GM12878 (cell line): ENCODE results near the gene MUC5AC. TPM values are rescaled to one million over a fixed set of nuclear protein-coding genes. Genes with fewer than 3 reads are reported as not detected.

Experiments
- ATAC-seq: fragments of 200-7000 bp; cut with Tn5 transposase; 3 replicates; pipeline ENCODE4 v1.9.1; 2020; ENCODE audit warnings: mild to moderate bottlenecking, moderate library complexity
- BruUV-seq: library from RNA; stranded (reverse); fragments of 400-500 nt; replicated peaks from 2 replicates; lab custom pipeline; 2021; lab: Mats Ljungman, UMichigan
- CTCF ChIA-PET: fragments of 300-600 bp; sonication (Branson Sonifier 250); formaldehyde crosslinking; extraction: SDS; loops from one replicate; lab custom pipeline; 2021; ENCODE audit warnings: inconsistent platforms; lab: Yijun Ruan, JAX
- POLR2A ChIA-PET: fragments of 350-600 bp; formaldehyde crosslinking; extraction: SDS; loops from one replicate; lab custom pipeline; 2021; ENCODE audit warnings: inconsistent platforms; lab: Charles Lee
- RAD21 ChIA-PET: fragments of 300-600 bp; sonication (Branson Sonifier 250); formaldehyde crosslinking; loops from one replicate; lab custom pipeline; 2023; ENCODE audit warnings: antibody characterized with exemption; ENCODE audit not compliant: unreplicated experiment; lab: Charles Lee
- SMC1A ChIA-PET: fragments of 300-600 bp; sonication (Branson Sonifier 250); formaldehyde crosslinking; loops from one replicate; lab custom pipeline; 2023; ENCODE audit not compliant: unreplicated experiment, uncharacterized antibody; lab: Charles Lee
- DNase-seq: peaks from one replicate; pipeline ENCODE4 v3.0.0-alpha.2; 2011; ENCODE audit warnings: low read depth, low spot score
- FAIRE-seq: peaks from 3 replicates; lab custom pipeline; 2011; peaks lifted over from hg19 to GRCh38; lab: Jason Lieb, UNC
- H2AFZ ChIP-seq: 2 replicates; pipeline ENCODE4 v1.6.0; 2011; ENCODE audit warnings: low read depth, low read length, control low read depth; ENCODE audit not compliant: control insufficient read depth
- H3K27ac ChIP-seq: 2 replicates; pipeline ENCODE4 v1.5.1; 2011; ENCODE audit warnings: control low read depth; ENCODE audit not compliant: control insufficient read depth, insufficient read depth
- H3K27me3 ChIP-seq, 2 experiments: replicated peaks in 1 of 2; 2 replicates each; pipeline versions ENCODE4 v1.6.0 to v1.6.1; 2011; ENCODE audit warnings: low read length in 1 of 2; ENCODE audit not compliant: control insufficient read depth in 2 of 2, insufficient read depth in 2 of 2
- H3K36me3 ChIP-seq, 2 experiments: 2 replicates each; pipeline ENCODE4 v1.5.1; 2011; ENCODE audit warnings: low read length in 1 of 2; ENCODE audit not compliant: control insufficient read depth in 2 of 2, insufficient read depth in 2 of 2
- H3K4me1 ChIP-seq: 2 replicates; pipeline ENCODE4 v1.6.1; 2011; ENCODE audit warnings: mild to moderate bottlenecking, low read length, moderate library complexity, mixed read lengths; ENCODE audit not compliant: control insufficient read depth, insufficient read depth
- H3K4me2 ChIP-seq: 2 replicates; pipeline ENCODE4 v1.6.0; 2011; ENCODE audit warnings: control low read depth; ENCODE audit not compliant: control insufficient read depth, insufficient read depth
- H3K4me3 ChIP-seq: fragments of 200-600 bp; sonication (generic); 2 replicates; pipeline ENCODE4 v1.5.1; 2016
- H3K79me2 ChIP-seq: 2 replicates; pipeline ENCODE4 v1.6.0; 2011; ENCODE audit warnings: low read length; ENCODE audit not compliant: control insufficient read depth, insufficient read depth
- H3K9ac ChIP-seq: 2 replicates; pipeline ENCODE4 v1.8.0; 2011; ENCODE audit warnings: low read length, control low read depth, mixed read lengths; ENCODE audit not compliant: control insufficient read depth, insufficient read depth
- H3K9me3 ChIP-seq: replicated peaks from 3 replicates; pipeline ENCODE4 v1.5.1; 2011; ENCODE audit warnings: mild to moderate bottlenecking, low read length; ENCODE audit not compliant: control insufficient read depth, insufficient read depth
- H4K20me1 ChIP-seq: 2 replicates; pipeline ENCODE4 v1.6.0; 2011; ENCODE audit not compliant: control insufficient read depth, insufficient read depth
- ATF3 ChIP-seq: IDR thresholded peaks from 2 replicates; pipeline ENCODE4 v1.6.1; 2011; ENCODE audit warnings: low read depth, mild to moderate bottlenecking, low read length, moderate library complexity, borderline replicate concordance; ENCODE audit errors: extremely low read depth
- BHLHE40 ChIP-seq, 2 experiments: fragments of 450-650 bp in 1 of 2; IDR thresholded peaks; 2 replicates each; pipeline ENCODE4 v1.6.1; 2011 to 2017; ENCODE audit warnings: low read depth in 2 of 2, borderline replicate concordance in 1 of 2, improper control_type of control experiment in 1 of 2, low read length in 1 of 2, mild to moderate bottlenecking in 1 of 2
- IRF4 ChIP-seq: IDR thresholded peaks from 2 replicates; pipeline ENCODE4 v1.6.1; 2011; ENCODE audit warnings: low read depth, low read length
- MYB ChIP-seq: fragments of 150-350 bp; IDR thresholded peaks from 2 replicates; pipeline ENCODE4 v1.6.1; 2014; ENCODE audit warnings: mild to moderate bottlenecking, low read depth, low read length, borderline replicate concordance
- PML ChIP-seq: IDR thresholded peaks from 2 replicates; pipeline ENCODE4 v1.6.1; 2012; ENCODE audit warnings: low read length, inconsistent platforms
- RUNX3 ChIP-seq: IDR thresholded peaks from 2 replicates; pipeline ENCODE4 v1.6.1; 2012; ENCODE audit warnings: low read length, inconsistent platforms
- SMAD5 ChIP-seq: IDR thresholded peaks from 2 replicates; pipeline ENCODE4 v1.6.1; 2016; ENCODE audit warnings: antibody characterized with exemption, low read depth
- TCF12 ChIP-seq: IDR thresholded peaks from 2 replicates; pipeline ENCODE4 v1.6.1; 2011; ENCODE audit warnings: low read depth, mild to moderate bottlenecking, low read length
- WRNIP1 ChIP-seq: IDR thresholded peaks from 2 replicates; pipeline ENCODE4 v1.6.1; 2011; ENCODE audit warnings: low read depth, low read length, improper control_type of control experiment, borderline replicate concordance
- WGBS: methylation state at CpG from one replicate; pipeline ENCODE4 v1.1.6; 2016; ENCODE audit warnings: low lambda C conversion rate; ENCODE audit not compliant: insufficient replicate concordance, insufficient coverage; ENCODE audit errors: missing lambda C conversion rate; 5-methylcytosine and 5-hydroxymethylcytosine counted together
- in situ Hi-C: fragments of 300-500 bp; cut with MboI; formaldehyde crosslinking; loops from 9 replicates; pipeline ENCODE4 v1.14.3; 2018; ENCODE audit warnings: mixed read lengths
- intact Hi-C: fragments of 100-400 bp; cut with micrococcal nuclease; formaldehyde crosslinking; loops from one replicate; pipeline ENCODE4 v1.14.2; 2022; ENCODE audit not compliant: unreplicated experiment
- polyA plus RNA-seq, 11 experiments: library from polyadenylated mRNA; depleted of rRNA in 4 of 11; unstranded in 6 of 11; stranded (reverse) in 5 of 11; fragments of >200 nt; fragmentation: Nextera tagmentation in 4 of 11; fragmentation: Illumina TruSeq in 1 of 11; extraction: Ambion mirVana in 4 of 11; extraction: Trizol in 1 of 11; gene quantifications; 1 replicate in 1 of 11; 2 replicates in 10 of 11; pipeline versions ENCODE4 v1.2.1 to v1.2.3, GENCODE V29; 2011 to 2016; ENCODE audit warnings: inconsistent platforms in 2 of 11, missing spikeins in 2 of 11, low read depth in 1 of 11
- total RNA-seq, 4 experiments: library from RNA; depleted of rRNA in 3 of 4; stranded (reverse); fragments of >200 nt in 3 of 4; fragmentation: Illumina TruSeq in 1 of 4; extraction: Trizol in 1 of 4; gene quantifications; 2 replicates each; pipeline versions ENCODE4 v1.2.1 to v1.2.3, GENCODE V29; 2013 to 2021
- TF ChIP-seq, protein P1 (sequence below): IDR thresholded peaks from 2 replicates; pipeline ENCODE4 v1.6.1; 2012; ENCODE audit warnings: improper control_type of control experiment, low read depth, low read length; ENCODE audit not compliant: insufficient replicate concordance
- TF ChIP-seq, protein P2 (sequence below): fragments of 450-650 bp; IDR thresholded peaks from 2 replicates; pipeline ENCODE4 v1.6.1; 2018; ENCODE audit warnings: borderline replicate concordance, mild to moderate bottlenecking; ENCODE audit not compliant: partially characterized antibody

The MUC5AC gene
- total and polyA plus RNA-seq, 10 of the 15 experiments (the other 5 are each of a cell fraction or from before 2014, with no cell fraction given) = under 0.01 to 0.01 TPM; not detected in 8

- TF ChIP-seq, protein P1, sequence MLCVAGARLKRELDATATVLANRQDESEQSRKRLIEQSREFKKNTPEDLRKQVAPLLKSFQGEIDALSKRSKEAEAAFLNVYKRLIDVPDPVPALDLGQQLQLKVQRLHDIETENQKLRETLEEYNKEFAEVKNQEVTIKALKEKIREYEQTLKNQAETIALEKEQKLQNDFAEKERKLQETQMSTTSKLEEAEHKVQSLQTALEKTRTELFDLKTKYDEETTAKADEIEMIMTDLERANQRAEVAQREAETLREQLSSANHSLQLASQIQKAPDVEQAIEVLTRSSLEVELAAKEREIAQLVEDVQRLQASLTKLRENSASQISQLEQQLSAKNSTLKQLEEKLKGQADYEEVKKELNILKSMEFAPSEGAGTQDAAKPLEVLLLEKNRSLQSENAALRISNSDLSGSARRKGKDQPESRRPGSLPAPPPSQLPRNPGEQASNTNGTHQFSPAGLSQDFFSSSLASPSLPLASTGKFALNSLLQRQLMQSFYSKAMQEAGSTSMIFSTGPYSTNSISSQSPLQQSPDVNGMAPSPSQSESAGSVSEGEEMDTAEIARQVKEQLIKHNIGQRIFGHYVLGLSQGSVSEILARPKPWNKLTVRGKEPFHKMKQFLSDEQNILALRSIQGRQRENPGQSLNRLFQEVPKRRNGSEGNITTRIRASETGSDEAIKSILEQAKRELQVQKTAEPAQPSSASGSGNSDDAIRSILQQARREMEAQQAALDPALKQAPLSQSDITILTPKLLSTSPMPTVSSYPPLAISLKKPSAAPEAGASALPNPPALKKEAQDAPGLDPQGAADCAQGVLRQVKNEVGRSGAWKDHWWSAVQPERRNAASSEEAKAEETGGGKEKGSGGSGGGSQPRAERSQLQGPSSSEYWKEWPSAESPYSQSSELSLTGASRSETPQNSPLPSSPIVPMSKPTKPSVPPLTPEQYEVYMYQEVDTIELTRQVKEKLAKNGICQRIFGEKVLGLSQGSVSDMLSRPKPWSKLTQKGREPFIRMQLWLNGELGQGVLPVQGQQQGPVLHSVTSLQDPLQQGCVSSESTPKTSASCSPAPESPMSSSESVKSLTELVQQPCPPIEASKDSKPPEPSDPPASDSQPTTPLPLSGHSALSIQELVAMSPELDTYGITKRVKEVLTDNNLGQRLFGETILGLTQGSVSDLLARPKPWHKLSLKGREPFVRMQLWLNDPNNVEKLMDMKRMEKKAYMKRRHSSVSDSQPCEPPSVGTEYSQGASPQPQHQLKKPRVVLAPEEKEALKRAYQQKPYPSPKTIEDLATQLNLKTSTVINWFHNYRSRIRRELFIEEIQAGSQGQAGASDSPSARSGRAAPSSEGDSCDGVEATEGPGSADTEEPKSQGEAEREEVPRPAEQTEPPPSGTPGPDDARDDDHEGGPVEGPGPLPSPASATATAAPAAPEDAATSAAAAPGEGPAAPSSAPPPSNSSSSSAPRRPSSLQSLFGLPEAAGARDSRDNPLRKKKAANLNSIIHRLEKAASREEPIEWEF = no peak
- no peak for TF ChIP-seq MYB
Observed at GRCh38 chr11:1157341-1157644, 460 bp upstream of the MUC5AC start (continued).

DNA sequence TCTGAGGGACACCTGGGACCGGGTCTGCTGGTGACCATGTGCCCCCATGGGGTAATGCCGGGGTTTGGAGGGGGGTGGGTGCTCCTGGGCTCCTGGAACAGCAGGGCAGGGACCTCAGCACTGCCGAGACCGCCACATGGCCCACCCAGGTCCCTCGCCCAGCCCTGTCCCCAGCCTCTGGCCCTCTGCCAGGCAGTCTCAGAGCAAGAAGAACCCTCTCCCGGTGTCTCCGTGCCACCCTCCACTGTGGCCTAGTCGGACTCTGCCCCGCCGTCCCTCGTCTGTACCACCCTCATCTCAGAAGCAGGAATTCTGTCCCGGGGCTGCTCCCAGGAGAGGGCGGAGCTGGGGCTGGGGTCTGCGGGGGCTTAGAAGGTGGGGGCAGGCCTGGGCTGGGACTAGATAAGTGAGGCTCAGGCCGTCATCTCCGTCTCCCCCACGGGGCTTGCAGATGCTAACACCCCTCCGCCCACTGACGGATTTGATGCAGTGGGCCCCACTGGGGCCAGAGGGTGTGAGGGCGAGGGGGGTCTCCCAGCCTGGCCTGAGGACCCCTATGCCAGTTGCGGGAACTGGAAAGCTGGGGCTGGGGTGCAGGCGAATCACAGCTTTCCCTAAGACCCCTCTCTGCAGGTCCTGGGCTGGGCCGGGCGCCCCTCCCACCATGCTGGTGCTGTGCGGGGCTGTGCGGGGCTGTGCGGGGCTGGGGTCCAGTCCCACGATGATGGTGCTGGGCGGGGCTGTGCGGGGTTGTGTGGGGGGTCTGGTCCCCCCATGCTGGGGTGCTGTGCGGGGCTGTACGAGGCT is 1.1 kb downstream of the MUC5AC start:
- no peak overlapping the region for H2AFZ ChIP-seq
- no peaks in the 10 kb centered on the region for H4K20me1 ChIP-seq
- no peaks in the 10 kb centered on the region for H3K79me2 ChIP-seq
- no peak overlapping the region for H3K4me2 ChIP-seq
- no peak overlapping the region for H3K9ac ChIP-seq
- intact Hi-C loops = no loop called here
- no peaks in the 10 kb centered on the region; the same call in 2 of the 3 replicates for H3K9me3 ChIP-seq
- FAIRE-seq (no peak), DNase-seq (no peak), ATAC-seq (no peak)
- SMC1A ChIA-PET = no interaction called here
- H3K4me1 ChIP-seq = no peaks in the 10 kb centered on the region
- 39% methylated on average over 27 of the region's 32 CpGs for WGBS
- no peaks in the 10 kb centered on the region for H3K36me3 ChIP-seq
- H3K27me3 ChIP-seq = no peaks in the 10 kb centered on the region
- POLR2A ChIA-PET = no interaction called here
- no peak overlapping the region for H3K27ac ChIP-seq
- CTCF ChIA-PET = no interaction called here
- no TSS peak for BruUV-seq
- no peak overlapping the region for H3K4me3 ChIP-seq
- in situ Hi-C loops = no loop called here
- RAD21 ChIA-PET = no interaction called here
- no peak for TF ChIP-seq WRNIP1
- TF ChIP-seq PML = no peak
- no peak for TF ChIP-seq RUNX3
- TF ChIP-seq TCF12 = no peak
- TF ChIP-seq, protein P2, sequence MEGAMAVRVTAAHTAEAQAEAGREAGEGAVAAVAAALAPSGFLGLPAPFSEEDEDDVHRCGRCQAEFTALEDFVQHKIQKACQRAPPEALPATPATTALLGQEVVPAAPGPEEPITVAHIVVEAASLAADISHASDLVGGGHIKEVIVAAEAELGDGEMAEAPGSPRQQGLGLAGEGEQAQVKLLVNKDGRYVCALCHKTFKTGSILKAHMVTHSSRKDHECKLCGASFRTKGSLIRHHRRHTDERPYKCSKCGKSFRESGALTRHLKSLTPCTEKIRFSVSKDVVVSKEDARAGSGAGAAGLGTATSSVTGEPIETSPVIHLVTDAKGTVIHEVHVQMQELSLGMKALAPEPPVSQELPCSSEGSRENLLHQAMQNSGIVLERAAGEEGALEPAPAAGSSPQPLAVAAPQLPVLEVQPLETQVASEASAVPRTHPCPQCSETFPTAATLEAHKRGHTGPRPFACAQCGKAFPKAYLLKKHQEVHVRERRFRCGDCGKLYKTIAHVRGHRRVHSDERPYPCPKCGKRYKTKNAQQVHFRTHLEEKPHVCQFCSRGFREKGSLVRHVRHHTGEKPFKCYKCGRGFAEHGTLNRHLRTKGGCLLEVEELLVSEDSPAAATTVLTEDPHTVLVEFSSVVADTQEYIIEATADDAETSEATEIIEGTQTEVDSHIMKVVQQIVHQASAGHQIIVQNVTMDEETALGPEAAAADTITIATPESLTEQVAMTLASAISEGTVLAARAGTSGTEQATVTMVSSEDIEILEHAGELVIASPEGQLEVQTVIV = no peak
- no peak for TF ChIP-seq BHLHE40 (IDR thresholded peaks at IDR 0.05; ENCODE audit: borderline replicate concordance in 1 of 2, low read depth in 2 of 2, low read length in 1 of 2)
- TF ChIP-seq SMAD5 = no peak
- TF ChIP-seq IRF4 = no peak
- no peak for TF ChIP-seq ATF3
